Fibroblast of lung (primary cell): ENCODE results near the gene TRPV2. TPM values are rescaled to one million over a fixed set of nuclear protein-coding genes. Genes with fewer than 3 reads are reported as not detected.
A peak's percentile ranks its signal among the peaks of the same experiment; 100 is the strongest.

Source experiments
- DNase-seq, 2 donors: peaks; one replicate each; pipeline versions ENCODE4 v3.0.0 to v3.0.0-alpha.2; 2010; ENCODE audit warnings: low read depth in 2 of 2
- H2AFZ ChIP-seq: 2 replicates; pipeline ENCODE4 v1.5.1; 2012; ENCODE audit warnings: low read length, control low read depth, inconsistent platforms
- H3K27ac ChIP-seq: 2 replicates; pipeline ENCODE4 v1.5.1; 2011; ENCODE audit warnings: low read length, control low read depth; ENCODE audit not compliant: insufficient read depth
- H3K27me3 ChIP-seq: 2 replicates; pipeline ENCODE4 v1.5.1; 2011; ENCODE audit warnings: mild to moderate bottlenecking, low read length; ENCODE audit not compliant: control insufficient read depth, insufficient read depth
- H3K36me3 ChIP-seq: 2 replicates; pipeline ENCODE4 v1.5.1; 2011; ENCODE audit warnings: low read length; ENCODE audit not compliant: control insufficient read depth, insufficient read depth
- H3K4me1 ChIP-seq: 2 replicates; pipeline ENCODE4 v1.5.1; 2011; ENCODE audit warnings: low read length; ENCODE audit not compliant: control insufficient read depth, insufficient read depth; ENCODE audit errors: extremely low read depth
- H3K4me2 ChIP-seq: 2 replicates; pipeline ENCODE4 v1.5.1; 2011; ENCODE audit warnings: low read length, control low read depth; ENCODE audit not compliant: insufficient read depth; ENCODE audit errors: extremely low read depth
- H3K4me3 ChIP-seq, 4 experiments: fragments of 200-600 bp in 1 of 4; sonication (generic) in 1 of 4; replicated peaks in 1 of 4; 2 replicates each; pipeline ENCODE4 v1.5.1; 2011 to 2016; ENCODE audit warnings: low read length in 4 of 4, low read depth in 3 of 4, mild to moderate bottlenecking in 3 of 4, control low read depth in 2 of 4, inconsistent platforms in 1 of 4, mixed read lengths in 1 of 4; ENCODE audit not compliant: insufficient read depth in 1 of 4; ENCODE audit errors: control extremely low read depth in 1 of 4
- H3K79me2 ChIP-seq: 2 replicates; pipeline ENCODE4 v1.5.1; 2012; ENCODE audit warnings: mild to moderate bottlenecking, low read length, inconsistent platforms; ENCODE audit not compliant: control insufficient read depth, insufficient read depth
- H3K9ac ChIP-seq: 2 replicates; pipeline ENCODE4 v1.5.1; 2011; ENCODE audit warnings: mild to moderate bottlenecking, low read length, control low read depth; ENCODE audit not compliant: insufficient read depth
- H3K9me3 ChIP-seq: 2 replicates; pipeline ENCODE4 v1.5.1; 2012; ENCODE audit warnings: low read depth, low read length; ENCODE audit not compliant: control insufficient read depth, insufficient read depth
- H4K20me1 ChIP-seq: 2 replicates; pipeline ENCODE4 v1.5.1; 2011; ENCODE audit warnings: low read length; ENCODE audit not compliant: control insufficient read depth, insufficient read depth; ENCODE audit errors: extremely low read depth
- CTCF ChIP-seq, 2 donors: IDR thresholded peaks in 1 of 2; conservative IDR thresholded peaks in 1 of 2; 1 replicate in 1 of 2; 2 replicates in 1 of 2; pipeline ENCODE4 v1.5.1; 2011 to 2012; ENCODE audit warnings: low read length in 2 of 2, control low read depth in 1 of 2, inconsistent platforms in 1 of 2, low read depth in 1 of 2, mild to moderate bottlenecking in 1 of 2
- EZH2 ChIP-seq: IDR thresholded peaks from 2 replicates; pipeline ENCODE4 v1.5.1; 2012; ENCODE audit warnings: low read length, control low read depth, mild to moderate bottlenecking; ENCODE audit errors: missing control alignments
- polyA plus RNA-seq, 2 donors: library from polyadenylated mRNA; depleted of rRNA in 1 of 2; stranded (reverse) in 1 of 2; unstranded in 1 of 2; fragments of >200 nt; gene quantifications; 2 replicates each; pipeline ENCODE4 v1.2.1, GENCODE V29; 2011 to 2012; ENCODE audit warnings: missing spikeins in 1 of 2
- total RNA-seq: library from RNA; depleted of rRNA; stranded (reverse); fragments of >200 nt; gene quantifications from 2 replicates; pipeline ENCODE4 v1.2.1, GENCODE V29; 2014

Gene TRPV2
- total and polyA plus RNA-seq, 2 donors (not counting 1 experiment from before 2014, with no cell fraction given): 68.6 to 74.5 TPM

GRCh38 chr17:16378636-16379282 is 36.6 kb upstream of the TRPV2 start:
- no peaks in the 10 kb centered on the region for H3K27me3 ChIP-seq
- H3K9ac ChIP-seq: no peak overlapping the region
- no peak overlapping the region for H3K4me3 ChIP-seq
- peaks cover 2% of the 10 kb centered on the region for H3K36me3 ChIP-seq
- peaks cover 3% of the 10 kb centered on the region for H4K20me1 ChIP-seq
- TF ChIP-seq CTCF (conservative IDR thresholded peaks at IDR 0.05 in 1 of 2, IDR thresholded peaks at IDR 0.05 in 1 of 2; ENCODE audit: low read depth in 1 of 2, low read length in 2 of 2) (no peak), EZH2 (no peak)
- H3K27ac ChIP-seq: peak overlapping the region; percentile 0
- DNase-seq: no peak
- H3K9me3 ChIP-seq: no peaks in the 10 kb centered on the region
- H2AFZ ChIP-seq: no peak overlapping the region
- no peak overlapping the region for H3K4me2 ChIP-seq
- H3K4me1 ChIP-seq: peaks cover 4% of the 10 kb centered on the region
- H3K79me2 ChIP-seq: peaks cover 26% of the 10 kb centered on the region

- Histone ChIP-seq H3K9ac (no peak overlapping the region), H3K4me3 (no peak overlapping the region), H3K36me3 (peaks cover 2% of the 10 kb centered on the region), H3K4me1 (peaks cover 4% of the 10 kb centered on the region), H3K79me2 (peaks cover 27% of the 10 kb centered on the region), H2AFZ (no peak overlapping the region), H3K9me3 (no peaks in the 10 kb centered on the region), H3K4me2 (no peak overlapping the region), H3K27ac (no peak overlapping the region), H4K20me1 (peaks cover 3% of the 10 kb centered on the region), H3K27me3 (no peaks in the 10 kb centered on the region)
- TF ChIP-seq CTCF (conservative IDR thresholded peaks at IDR 0.05 in 1 of 2, IDR thresholded peaks at IDR 0.05 in 1 of 2; ENCODE audit: low read depth in 1 of 2, low read length in 2 of 2) (no peak), EZH2 (no peak)
- DNase-seq: no peak
Measured at GRCh38 chr17:16379654-16380053, 35.7 kb upstream of the TRPV2 start.

- H3K36me3 ChIP-seq: peaks cover 2% of the 10 kb centered on the region
- peak within 1 kb of the TSS; percentile 81 for H3K9ac ChIP-seq
- no peaks in the 10 kb centered on the region for H3K9me3 ChIP-seq
- H3K27ac ChIP-seq: peak within 1 kb of the TSS; percentile 95
- peak within 1 kb of the TSS; percentile 95 for H2AFZ ChIP-seq
- peaks cover 27% of the 10 kb centered on the region for H3K79me2 ChIP-seq
- peak; percentile 99 for DNase-seq
- H3K4me1 ChIP-seq: peaks cover 4% of the 10 kb centered on the region
- H3K4me3 ChIP-seq: peak within 1 kb of the TSS; percentile 83 to 99 (median 93)
- TF ChIP-seq EZH2 (no peak), CTCF (conservative IDR thresholded peaks at IDR 0.05 in 1 of 2, IDR thresholded peaks at IDR 0.05 in 1 of 2; ENCODE audit: low read depth in 1 of 2, low read length in 2 of 2) (no peak)
- no peaks in the 10 kb centered on the region for H3K27me3 ChIP-seq
- peak within 1 kb of the TSS; percentile 88 for H3K4me2 ChIP-seq
- H4K20me1 ChIP-seq: peaks cover 3% of the 10 kb centered on the region
Measured at GRCh38 chr17:16380640-16381495, 34.5 kb upstream of the TRPV2 start, which contains the start of gene UBB. TSS of gene UBB (plus strand) at chr17:16381091. CDS start at chr17:16381908, 817 bp downstream.
